Panc1 (cell line): ENCODE measurements around the gene SDK2.

Experiments
- POLR2AphosphoS5 ChIP-seq: IDR thresholded peaks from 2 replicates; pipeline ENCODE4 v1.6.1; 2012; ENCODE audit warnings: mild to moderate bottlenecking, low read depth, low read length, moderate library complexity
- SIN3A ChIP-seq: IDR thresholded peaks from 2 replicates; pipeline ENCODE4 v1.6.1; 2012; ENCODE audit warnings: low read depth, mild to moderate bottlenecking, low read length, moderate library complexity, borderline replicate concordance; ENCODE audit not compliant: insufficient read depth
- TCF7L2 ChIP-seq: IDR thresholded peaks from 2 replicates; pipeline ENCODE4 v1.6.1; 2011; ENCODE audit warnings: mild to moderate bottlenecking, low read depth, low read length, inconsistent platforms
- TF ChIP-seq, protein P1 (sequence below): fragments of 450-650 bp; IDR thresholded peaks from 2 replicates; pipeline ENCODE4 v1.5.1; 2017; ENCODE audit warnings: mild to moderate bottlenecking

DNA sequence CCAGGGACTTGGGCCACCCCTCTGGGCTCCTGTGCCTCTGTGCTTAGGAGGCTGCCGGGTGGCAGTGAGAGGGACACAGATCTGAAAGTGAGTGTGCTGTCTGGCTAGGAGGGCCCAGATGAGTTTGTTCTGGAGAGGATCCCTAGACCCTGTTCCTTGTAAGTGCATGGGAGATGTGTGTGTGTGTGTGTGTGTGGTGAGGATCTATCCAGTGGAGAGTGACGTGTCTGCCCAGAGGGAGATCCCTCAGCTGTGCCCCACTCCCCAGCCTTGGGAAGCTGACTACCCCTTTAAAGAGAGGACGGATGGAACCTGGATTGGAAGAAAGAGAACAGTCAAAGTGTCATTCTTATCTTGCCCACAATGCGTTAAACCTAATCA is 306.9 kb downstream of the SDK2 start:
- TF ChIP-seq, protein P1, sequence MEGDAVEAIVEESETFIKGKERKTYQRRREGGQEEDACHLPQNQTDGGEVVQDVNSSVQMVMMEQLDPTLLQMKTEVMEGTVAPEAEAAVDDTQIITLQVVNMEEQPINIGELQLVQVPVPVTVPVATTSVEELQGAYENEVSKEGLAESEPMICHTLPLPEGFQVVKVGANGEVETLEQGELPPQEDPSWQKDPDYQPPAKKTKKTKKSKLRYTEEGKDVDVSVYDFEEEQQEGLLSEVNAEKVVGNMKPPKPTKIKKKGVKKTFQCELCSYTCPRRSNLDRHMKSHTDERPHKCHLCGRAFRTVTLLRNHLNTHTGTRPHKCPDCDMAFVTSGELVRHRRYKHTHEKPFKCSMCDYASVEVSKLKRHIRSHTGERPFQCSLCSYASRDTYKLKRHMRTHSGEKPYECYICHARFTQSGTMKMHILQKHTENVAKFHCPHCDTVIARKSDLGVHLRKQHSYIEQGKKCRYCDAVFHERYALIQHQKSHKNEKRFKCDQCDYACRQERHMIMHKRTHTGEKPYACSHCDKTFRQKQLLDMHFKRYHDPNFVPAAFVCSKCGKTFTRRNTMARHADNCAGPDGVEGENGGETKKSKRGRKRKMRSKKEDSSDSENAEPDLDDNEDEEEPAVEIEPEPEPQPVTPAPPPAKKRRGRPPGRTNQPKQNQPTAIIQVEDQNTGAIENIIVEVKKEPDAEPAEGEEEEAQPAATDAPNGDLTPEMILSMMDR = no peak
- TF ChIP-seq POLR2AphosphoS5 = no peak
- TF ChIP-seq SIN3A = no peak
- TF ChIP-seq TCF7L2 = no peak
